HUDEP-2 (cell line): Measurements from ENCODE around the gene PCSK9.
A peak's percentile ranks its signal among the peaks of the same experiment; 100 is the strongest.

Experiments used
- DNase-seq, 76 experiments: peaks; one replicate each; lab custom pipeline; 2025; ENCODE audit not compliant: unreplicated experiment in 76 of 76; lab: John Stamatoyannopoulos, UW

PCSK9 gene

GRCh38 chr1:55039342-55040082 lies at the start of gene PCSK9:
TSS of gene PCSK9 (plus strand) at chr1:55039548. CDS start at chr1:55039838, 290 bp downstream.
- DNase-seq, result peak in 72 of 76 experiments; percentile 19 to 87 (median 64)

GRCh38 chr1:54989968-54990810 lies 49.2 kb upstream of the PCSK9 start:
- DNase-seq, result no peak

- DNase-seq, result peak in 1 of 76 experiments; percentile 6
These were observed 48.4 kb upstream of the PCSK9 start for GRCh38 chr1:54990916-54991315.

- DNase-seq, result no peak
These were observed 47.4 kb upstream of the PCSK9 start for GRCh38 chr1:54991939-54992338.

- no peak for DNase-seq
These were observed 46.2 kb upstream of the PCSK9 start for GRCh38 chr1:54993140-54993539.

- DNase-seq, result no peak
These were observed 44.9 kb upstream of the PCSK9 start for GRCh38 chr1:54994355-54994990.

GRCh38 chr1:54995013-54995760 lies 44.2 kb upstream of the PCSK9 start:
- no peak for DNase-seq

GRCh38 chr1:54995835-54996234 lies 43.5 kb upstream of the PCSK9 start:
- DNase-seq, result no peak

GRCh38 chr1:54996359-54996868 lies 42.9 kb upstream of the PCSK9 start:
- peak in 66 of 76 experiments; percentile 5 to 80 (median 50) for DNase-seq

- no peak for DNase-seq
These were observed 42.3 kb upstream of the PCSK9 start for GRCh38 chr1:54996869-54997710.

- DNase-seq, result no peak
These were observed 41.7 kb upstream of the PCSK9 start for GRCh38 chr1:54997711-54997986.

- DNase-seq, result no peak
These were observed 41.2 kb upstream of the PCSK9 start for GRCh38 chr1:54998100-54998499.

GRCh38 chr1:54998677-54999076 lies 40.7 kb upstream of the PCSK9 start, which contains the start of gene BSND:
TSS of gene BSND (plus strand) at chr1:54998933. CDS start at chr1:54999187, 254 bp downstream.
- peak in 2 of 76 experiments; percentile 4 to 9 for DNase-seq

GRCh38 chr1:55000110-55001085 lies 39.0 kb upstream of the PCSK9 start:
- no peak for DNase-seq

- no peak for DNase-seq
These were observed 38.0 kb upstream of the PCSK9 start for GRCh38 chr1:55001311-55001710.

- DNase-seq, result no peak
These were observed 36.7 kb upstream of the PCSK9 start for GRCh38 chr1:55002686-55003085.

GRCh38 chr1:55005351-55006140 lies 33.8 kb upstream of the PCSK9 start:
- peak in 2 of 76 experiments; percentile 5 to 19 for DNase-seq

GRCh38 chr1:55006931-55007330 lies 32.4 kb upstream of the PCSK9 start:
- DNase-seq, result no peak
